ENCODE measurements around the gene MTUS2. TPM values are rescaled to one million over a fixed set of nuclear protein-coding genes. Genes with fewer than 3 reads are reported as not detected.

The MTUS2 gene
- total RNA-seq, 1 donor = 0.36 TPM

DNA sequence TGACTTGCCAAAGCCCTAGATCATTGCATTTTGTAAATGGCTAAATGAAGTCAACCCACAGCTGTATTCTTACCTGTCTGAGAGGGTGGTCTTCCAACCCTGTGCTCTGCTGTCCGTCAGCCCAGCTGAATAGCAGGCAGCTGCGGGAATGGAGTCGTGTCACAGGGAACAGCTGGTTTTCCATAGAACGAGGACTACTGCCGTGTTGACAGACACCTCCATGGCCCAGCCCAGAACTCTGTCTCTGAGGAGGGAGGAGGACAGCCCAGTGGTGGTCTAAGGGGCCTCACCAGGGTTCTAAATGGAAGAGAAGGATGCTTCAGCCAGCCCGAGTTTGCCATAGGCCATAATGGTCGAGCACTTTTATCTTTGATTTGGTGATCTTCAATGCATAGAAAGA, 664.7 kb downstream of the MTUS2 start:
- TF ChIP-seq, protein P1, sequence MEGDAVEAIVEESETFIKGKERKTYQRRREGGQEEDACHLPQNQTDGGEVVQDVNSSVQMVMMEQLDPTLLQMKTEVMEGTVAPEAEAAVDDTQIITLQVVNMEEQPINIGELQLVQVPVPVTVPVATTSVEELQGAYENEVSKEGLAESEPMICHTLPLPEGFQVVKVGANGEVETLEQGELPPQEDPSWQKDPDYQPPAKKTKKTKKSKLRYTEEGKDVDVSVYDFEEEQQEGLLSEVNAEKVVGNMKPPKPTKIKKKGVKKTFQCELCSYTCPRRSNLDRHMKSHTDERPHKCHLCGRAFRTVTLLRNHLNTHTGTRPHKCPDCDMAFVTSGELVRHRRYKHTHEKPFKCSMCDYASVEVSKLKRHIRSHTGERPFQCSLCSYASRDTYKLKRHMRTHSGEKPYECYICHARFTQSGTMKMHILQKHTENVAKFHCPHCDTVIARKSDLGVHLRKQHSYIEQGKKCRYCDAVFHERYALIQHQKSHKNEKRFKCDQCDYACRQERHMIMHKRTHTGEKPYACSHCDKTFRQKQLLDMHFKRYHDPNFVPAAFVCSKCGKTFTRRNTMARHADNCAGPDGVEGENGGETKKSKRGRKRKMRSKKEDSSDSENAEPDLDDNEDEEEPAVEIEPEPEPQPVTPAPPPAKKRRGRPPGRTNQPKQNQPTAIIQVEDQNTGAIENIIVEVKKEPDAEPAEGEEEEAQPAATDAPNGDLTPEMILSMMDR (IDR thresholded peaks at IDR 0.05; ENCODE audit: extremely low read depth, low read depth, low read length) = no peak
- Histone ChIP-seq H4K20me1 (ENCODE audit: insufficient read depth, low read length) (no peaks in the 10 kb centered on the region), H3K36me3 (ENCODE audit: insufficient read depth, low read length) (no peaks in the 10 kb centered on the region), H3K79me2 (ENCODE audit: insufficient read depth, low read length) (no peaks in the 10 kb centered on the region), H3K4me1 (ENCODE audit: insufficient read depth, low read length) (no peaks in the 10 kb centered on the region), H3K9me3 (ENCODE audit: low read depth, low read length) (no peaks in the 10 kb centered on the region), H2AFZ (ENCODE audit: low read length) (no peak overlapping the region), H3K27me3 (ENCODE audit: insufficient read depth, low read length) (peaks cover 57% of the 10 kb centered on the region), H3K4me3 (ENCODE audit: insufficient read depth, low read length) (no peak overlapping the region), H3K27ac (ENCODE audit: low read depth, low read length) (no peak overlapping the region), H3K4me2 (ENCODE audit: insufficient read depth, low read length) (no peak overlapping the region)
- no peak for DNase-seq (ENCODE audit: insufficient read length, low spot score, missing footprints)

DNA sequence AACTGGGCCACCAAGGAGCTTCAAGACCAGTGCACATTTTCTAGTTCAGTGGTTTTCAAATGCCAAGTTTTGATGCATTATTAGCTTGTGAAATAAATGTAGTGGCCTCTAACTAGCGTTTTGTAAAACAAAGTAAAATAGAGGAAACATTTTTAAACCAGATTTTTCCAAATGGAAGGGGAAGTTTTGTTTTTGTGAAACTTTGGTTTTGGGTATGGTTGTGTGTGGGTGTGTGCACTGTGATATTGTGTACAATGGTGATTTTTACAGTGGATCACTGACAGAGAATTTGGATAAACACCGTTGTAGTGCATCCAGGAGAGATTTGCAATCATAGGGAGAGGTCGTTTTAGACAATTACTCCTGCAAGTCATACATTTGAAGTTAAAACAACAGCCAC, 666.4 kb downstream of the MTUS2 start:
- Histone ChIP-seq H3K4me2 (ENCODE audit: insufficient read depth, low read length) (no peak overlapping the region), H3K4me1 (ENCODE audit: insufficient read depth, low read length) (no peaks in the 10 kb centered on the region), H3K27ac (ENCODE audit: low read depth, low read length) (no peak overlapping the region), H4K20me1 (ENCODE audit: insufficient read depth, low read length) (no peaks in the 10 kb centered on the region), H3K4me3 (ENCODE audit: insufficient read depth, low read length) (no peak overlapping the region), H2AFZ (ENCODE audit: low read length) (no peak overlapping the region), H3K27me3 (ENCODE audit: insufficient read depth, low read length) (peaks cover 52% of the 10 kb centered on the region), H3K36me3 (ENCODE audit: insufficient read depth, low read length) (no peaks in the 10 kb centered on the region), H3K79me2 (ENCODE audit: insufficient read depth, low read length) (no peaks in the 10 kb centered on the region), H3K9me3 (ENCODE audit: low read depth, low read length) (no peaks in the 10 kb centered on the region)
- TF ChIP-seq, protein P1 (IDR thresholded peaks at IDR 0.05; ENCODE audit: extremely low read depth, low read depth, low read length) = no peak
- no peak for DNase-seq (ENCODE audit: insufficient read length, low spot score, missing footprints)

DNA sequence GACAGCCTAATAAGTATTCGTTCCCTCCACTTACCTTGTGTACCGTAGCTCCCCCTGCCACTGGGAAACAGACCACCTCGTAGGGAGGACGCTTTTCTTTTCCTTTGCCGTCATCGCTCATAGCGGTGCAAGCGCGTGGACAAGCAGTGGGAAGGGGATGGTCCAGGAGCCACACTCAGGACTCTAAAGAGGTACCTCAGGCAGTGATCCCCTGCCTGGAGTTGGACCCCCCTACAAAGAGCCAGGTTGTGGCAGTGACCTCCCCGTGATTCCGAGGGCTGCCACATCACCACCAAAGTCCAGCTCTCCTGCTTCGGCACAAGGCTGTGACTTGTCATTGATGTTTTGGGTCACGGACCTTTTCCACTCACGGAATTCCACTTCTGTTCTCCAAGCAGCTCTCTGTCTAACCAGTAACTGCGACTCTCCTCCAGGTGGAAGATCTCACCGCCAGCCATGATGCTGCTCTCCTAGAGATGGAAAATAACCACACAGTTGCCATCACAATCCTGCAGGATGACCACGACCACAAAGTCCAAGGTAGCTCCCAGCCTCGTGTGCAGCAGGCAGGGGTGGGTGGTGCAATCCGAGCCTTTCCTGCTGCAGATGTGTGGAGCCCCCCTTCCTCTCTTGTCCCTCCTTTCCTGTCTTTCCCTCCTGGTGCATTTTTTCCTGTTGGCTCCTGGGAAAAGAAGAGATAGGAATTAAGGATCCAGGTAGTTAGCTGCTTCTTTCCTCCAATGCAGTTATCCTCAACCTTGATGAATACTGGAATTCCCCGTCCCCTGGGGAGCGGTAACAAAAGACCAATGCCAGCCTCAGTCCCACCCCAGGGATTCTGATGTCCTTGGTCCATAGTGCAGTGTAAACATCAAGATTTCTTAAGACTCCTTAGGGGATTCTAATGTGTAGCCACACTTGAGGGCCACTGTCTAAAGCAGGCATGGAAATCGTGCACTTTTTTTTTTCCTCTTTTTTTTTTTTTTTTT, 667.6 kb downstream of the MTUS2 start:
- Histone ChIP-seq H3K27ac (ENCODE audit: low read depth, low read length) (no peak overlapping the region), H2AFZ (ENCODE audit: low read length) (no peak overlapping the region), H3K36me3 (ENCODE audit: insufficient read depth, low read length) (no peaks in the 10 kb centered on the region), H3K4me3 (ENCODE audit: insufficient read depth, low read length) (no peak overlapping the region), H3K4me2 (ENCODE audit: insufficient read depth, low read length) (no peak overlapping the region), H3K4me1 (ENCODE audit: insufficient read depth, low read length) (no peaks in the 10 kb centered on the region), H3K79me2 (ENCODE audit: insufficient read depth, low read length) (no peaks in the 10 kb centered on the region), H3K9me3 (ENCODE audit: low read depth, low read length) (no peaks in the 10 kb centered on the region), H3K27me3 (ENCODE audit: insufficient read depth, low read length) (peaks cover 45% of the 10 kb centered on the region), H4K20me1 (ENCODE audit: insufficient read depth, low read length) (no peaks in the 10 kb centered on the region)
- TF ChIP-seq, protein P1 (IDR thresholded peaks at IDR 0.05; ENCODE audit: extremely low read depth, low read depth, low read length) = no peak
- peak; percentile 79 for DNase-seq (ENCODE audit: insufficient read length, low spot score, missing footprints)

Measured in osteoblast (primary cell).